TTC549 (cell line): ENCODE measurements around the gene RAB8A.
"Not testable (repeated sequence)": the region's sequence is repeated elsewhere in the genome, so short reads cannot be mapped to it uniquely, and the experiment has no call there.

Experiments
- FAIRE-seq: peaks from 2 replicates; lab custom pipeline; 2012; peaks lifted over from hg19 to GRCh38; lab: Jason Lieb, UNC

Gene RAB8A

DNA sequence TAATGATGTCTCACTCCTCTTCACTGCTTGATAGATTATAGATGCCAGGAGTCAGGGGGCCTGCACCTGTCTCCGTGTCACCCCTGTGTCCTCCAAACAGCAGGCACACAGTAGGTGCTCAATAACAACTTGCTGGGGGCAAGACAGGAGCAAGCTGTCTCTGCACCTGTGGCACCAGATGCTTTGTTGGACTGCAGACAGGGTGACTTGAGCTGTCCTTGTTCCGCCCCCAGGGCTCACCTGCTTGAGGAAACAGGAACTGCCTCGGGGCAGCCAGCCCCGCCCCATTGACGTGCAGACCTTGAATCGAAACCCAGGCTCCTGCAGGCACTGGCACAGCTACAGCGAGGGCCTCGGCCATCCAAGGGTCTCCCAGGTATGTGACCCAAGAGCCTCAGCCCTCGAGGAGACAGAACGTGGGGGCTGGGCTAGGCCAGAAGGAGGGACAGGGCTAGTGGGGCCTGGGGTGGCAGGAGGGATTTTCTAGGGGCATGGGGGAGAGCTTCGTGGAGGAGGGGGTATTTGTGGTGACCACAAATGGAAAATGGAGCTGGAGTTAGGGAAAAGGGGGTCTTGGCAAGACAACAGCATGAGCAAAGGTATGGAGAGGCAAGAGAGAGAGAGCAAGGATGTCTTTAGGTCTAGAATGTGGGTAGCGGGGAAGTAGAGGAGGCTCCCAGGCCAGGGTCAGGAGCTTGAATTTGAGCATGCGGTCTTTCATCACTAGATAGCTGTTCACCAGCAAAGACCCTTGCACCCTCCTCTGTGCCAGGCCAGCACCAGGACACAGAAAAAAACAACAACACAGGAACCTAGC, 31.9 kb downstream of the RAB8A start, which contains the start of gene HSH2D:
Gene HSH2D, plus strand, starts transcription at position 287 of the 817 bp plus-strand sequence. CDS start 5,066 bp downstream, outside the sequence.
- no peak for FAIRE-seq

DNA sequence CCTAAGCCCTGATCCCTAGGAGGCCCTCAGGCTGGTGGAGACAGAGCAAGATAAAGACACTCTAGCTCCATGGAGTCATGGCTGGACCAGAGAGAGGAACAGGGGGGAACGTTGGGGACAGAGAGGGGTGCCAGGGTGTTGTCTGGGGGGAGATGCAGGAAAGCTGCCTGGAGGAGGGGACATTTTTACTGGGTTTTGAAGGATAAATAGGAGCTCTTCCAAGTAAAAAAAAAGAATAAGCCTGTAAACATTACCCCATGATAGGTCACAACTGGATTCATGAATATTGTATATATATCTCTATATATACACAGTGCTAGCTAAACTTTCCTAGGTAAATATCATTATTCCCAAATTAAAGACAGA, 32.5 kb downstream of the RAB8A start:
- no peak for FAIRE-seq

- no peak for FAIRE-seq
These were observed 34.4 kb downstream of the RAB8A start for GRCh38 chr19:16146112-16146511.

GRCh38 chr19:16148443-16149229, 36.9 kb downstream of the RAB8A start:
- no peak for FAIRE-seq

DNA sequence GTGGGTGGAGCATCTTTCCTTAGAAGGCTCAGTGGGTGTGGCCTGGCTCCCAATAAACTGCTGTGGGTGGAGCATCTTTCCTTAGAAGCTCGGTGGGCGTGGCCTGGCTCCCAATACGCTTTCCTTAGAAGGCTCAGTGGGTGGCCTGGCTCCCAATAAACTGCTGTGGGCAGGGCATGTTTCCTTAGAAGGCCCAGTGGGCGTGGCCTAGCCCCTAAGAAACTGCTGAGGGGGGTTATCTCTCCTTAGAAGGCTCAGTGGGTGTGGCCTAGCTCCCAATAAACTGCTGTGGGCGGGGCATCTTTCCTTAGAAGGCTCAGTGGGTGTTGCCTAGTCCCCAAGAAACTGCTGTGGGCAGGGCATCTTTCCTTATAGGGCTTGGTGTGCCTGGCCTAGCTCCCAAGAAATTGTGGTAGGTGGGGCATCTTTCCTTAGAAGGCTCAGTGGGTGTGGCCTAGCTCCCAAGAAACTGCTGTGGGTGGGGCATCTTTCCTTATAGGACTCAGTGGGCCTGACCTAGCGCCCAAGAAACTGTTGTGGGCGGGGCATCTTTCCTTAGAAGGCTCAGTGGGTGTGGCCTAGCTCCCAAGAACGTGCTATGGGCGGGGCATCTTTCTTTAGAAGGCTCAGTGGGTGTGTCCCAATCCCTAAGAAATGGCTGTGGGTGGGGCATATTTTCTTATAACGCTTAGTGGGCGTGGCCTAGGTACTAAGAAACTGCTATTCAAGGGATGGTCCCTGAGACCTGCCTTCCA, 42.1 kb downstream of the RAB8A start:
- FAIRE-seq, result no peak

DNA sequence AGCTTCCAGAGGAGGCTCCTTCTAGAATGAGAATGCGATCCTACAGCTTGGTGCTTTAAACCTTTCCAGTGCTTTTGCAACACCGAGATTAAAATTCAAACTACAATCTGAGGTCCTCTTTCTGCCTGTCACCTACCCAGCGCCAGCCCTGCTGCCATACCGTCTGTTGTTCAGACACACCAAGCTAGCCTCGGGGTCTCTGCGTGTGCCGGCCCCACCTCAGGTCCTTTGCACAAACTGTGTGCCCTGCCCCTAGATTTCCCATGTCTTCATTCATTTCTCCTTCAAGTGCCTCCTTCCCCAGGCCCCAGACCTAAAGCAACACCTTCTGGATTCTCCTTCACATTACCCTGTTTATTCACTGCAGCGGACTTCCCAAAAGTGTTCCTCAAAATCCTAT, 42.9 kb downstream of the RAB8A start:
- no peak for FAIRE-seq

GRCh38 chr19:16155128-16155527, 43.4 kb downstream of the RAB8A start:
- FAIRE-seq, result no peak

- no peak for FAIRE-seq
These were observed 45.2 kb downstream of the RAB8A start for GRCh38 chr19:16156904-16157303.

DNA sequence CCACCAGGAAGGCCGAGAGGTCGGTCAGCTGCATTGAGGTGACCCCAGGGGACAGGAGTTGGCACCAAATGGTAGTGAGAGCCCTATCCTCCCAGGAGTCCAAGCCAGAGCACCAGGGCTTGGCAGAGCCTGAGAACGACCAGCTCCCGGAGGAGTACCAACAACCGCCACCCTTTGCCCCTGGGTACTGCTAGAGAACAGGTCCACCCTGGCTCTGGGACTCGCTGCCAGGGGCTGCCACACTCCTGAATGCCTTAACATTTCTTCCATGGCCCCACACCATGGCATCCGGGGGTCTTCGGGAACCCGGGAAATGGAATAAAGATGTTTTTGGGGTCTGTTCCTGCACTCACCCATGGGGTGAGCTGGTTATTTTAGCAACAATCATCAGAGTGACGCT, 45.9 kb downstream of the RAB8A start:
- no peak for FAIRE-seq

- FAIRE-seq, result no peak
These were observed 48.0 kb downstream of the RAB8A start for GRCh38 chr19:16159655-16160054.

GRCh38 chr19:16160445-16160942, 48.8 kb downstream of the RAB8A start:
- FAIRE-seq, result no peak

DNA sequence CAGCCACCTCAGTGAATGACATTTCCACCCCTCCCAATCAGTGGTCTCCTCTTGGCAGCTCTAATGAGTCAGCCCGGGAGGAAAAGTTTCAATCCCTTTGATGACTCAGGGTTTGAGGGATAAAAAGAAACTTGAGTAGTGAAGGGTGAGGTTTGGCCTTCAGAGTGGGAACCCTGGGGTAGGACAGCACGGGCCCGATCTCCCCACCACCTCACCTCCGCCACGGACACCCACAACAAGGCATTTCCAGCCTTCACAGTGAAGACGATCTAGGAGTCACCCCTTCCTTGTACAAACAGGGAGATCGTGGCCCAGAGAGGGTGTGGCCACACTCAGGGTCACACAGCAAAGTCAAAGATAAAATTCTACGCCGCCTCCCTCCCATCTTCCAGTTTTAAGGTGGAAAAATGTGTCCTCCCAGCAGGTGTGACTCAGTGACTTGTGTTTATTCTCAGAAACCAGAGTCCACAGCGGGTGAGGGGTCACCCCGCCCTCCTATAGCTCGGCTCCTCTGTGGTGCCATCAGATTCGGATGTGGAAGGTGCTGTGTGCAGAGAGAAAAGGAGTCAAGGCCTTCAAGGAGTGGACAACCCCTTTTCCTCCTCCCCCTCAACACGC, 49.4 kb downstream of the RAB8A start:
- no peak for FAIRE-seq

DNA sequence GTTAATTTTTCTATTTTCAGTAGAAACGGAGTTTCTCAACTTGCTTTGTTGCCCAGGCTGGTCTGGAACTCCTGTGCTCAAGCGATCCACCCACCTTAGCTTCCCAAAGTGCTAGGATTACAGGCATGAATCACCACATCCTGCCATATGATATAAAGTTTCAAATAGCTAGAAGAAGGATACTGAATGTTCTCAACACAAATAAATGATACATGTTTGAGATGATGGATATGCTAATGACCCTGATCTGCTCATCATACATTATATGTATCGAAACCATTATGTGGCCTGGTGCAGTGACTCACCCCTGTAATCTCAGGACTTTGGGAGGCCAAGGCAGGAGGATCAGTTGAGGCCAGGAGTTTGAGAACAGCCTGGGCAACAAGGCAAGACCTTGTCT, 50.2 kb downstream of the RAB8A start:
- no peak for FAIRE-seq

DNA sequence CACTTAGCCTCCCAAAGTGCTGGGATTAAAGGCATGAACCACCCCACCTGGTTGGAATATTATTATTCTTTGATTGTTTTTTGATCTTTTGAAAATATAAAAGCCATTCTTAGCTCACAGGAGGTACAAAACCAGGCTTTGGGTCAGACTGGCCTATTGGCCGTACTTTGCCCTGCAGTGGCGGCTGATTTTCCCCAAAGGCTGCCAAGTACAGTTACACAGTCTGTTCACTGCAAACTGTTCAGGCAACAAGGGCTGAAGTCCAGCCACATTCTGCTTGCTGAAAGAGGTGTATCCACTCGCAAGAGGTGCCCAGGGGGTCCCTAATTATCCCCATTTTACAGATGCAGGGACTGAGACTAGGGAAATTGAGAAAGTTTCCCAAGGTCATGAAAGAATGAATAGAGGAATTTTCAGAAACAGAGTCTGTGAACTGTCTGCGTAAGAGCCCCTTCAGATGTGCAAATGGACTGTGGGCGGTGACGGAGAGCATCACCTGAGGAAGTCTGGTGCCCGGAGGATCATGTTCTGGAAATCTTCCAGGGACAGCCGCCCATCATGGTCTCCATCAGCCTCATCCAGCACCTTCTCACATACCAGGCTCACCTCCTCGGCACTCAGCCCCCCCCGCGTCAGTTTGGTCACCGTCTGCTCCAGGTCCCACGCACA, 52.7 kb downstream of the RAB8A start:
- no peak for FAIRE-seq

DNA sequence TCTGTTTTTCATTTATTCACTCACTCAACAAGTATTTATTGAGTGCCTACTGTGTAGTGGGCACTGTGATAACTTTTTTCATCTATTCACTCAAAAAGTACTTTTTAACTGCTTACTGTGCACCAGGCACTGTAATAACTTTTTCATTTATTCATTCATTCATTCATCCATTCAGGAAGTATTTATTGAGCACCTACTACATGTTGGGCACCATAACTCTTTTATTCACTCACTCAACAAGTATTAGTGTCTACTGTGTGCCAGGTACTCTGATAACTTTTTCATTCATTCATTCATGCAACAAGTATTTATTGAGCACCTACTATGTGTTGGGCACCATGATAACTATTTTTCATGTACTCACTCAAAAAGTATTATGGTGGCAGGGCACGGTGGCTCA, 54.7 kb downstream of the RAB8A start:
- no peak for FAIRE-seq

- FAIRE-seq, result no peak
These were observed 55.4 kb downstream of the RAB8A start for GRCh38 chr19:16167055-16167454.

DNA sequence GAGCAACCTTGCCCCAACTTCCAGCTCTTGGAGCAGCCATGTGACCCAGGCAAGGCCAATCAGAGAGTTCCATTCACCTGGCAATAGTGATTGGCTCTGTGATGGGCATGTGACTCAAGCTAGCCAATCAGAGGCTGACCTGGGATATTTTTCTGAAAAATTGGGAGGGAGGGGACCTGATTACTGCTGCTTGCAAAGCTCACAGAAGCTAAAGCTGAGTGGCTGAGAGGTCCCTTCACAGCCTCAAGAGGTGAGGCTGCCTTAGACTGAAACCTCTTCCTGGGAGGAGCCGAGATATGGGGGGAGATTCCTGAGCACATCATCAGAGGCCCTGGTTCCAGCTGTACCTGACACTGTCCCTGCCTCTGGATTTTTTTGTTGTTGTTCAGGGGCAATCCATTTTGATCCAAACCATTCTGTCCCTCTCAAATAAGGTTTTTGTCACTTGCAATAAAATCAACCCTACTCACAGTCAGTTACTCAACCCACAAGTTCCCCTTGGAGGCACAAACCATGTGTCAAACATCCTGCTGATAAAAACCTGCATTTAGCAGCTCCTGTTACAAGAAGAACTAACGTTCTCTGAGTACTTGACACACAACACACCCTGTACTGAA, 56.9 kb downstream of the RAB8A start:
- no peak for FAIRE-seq

GRCh38 chr19:16170134-16170533, 58.4 kb downstream of the RAB8A start:
- FAIRE-seq, result no peak

DNA sequence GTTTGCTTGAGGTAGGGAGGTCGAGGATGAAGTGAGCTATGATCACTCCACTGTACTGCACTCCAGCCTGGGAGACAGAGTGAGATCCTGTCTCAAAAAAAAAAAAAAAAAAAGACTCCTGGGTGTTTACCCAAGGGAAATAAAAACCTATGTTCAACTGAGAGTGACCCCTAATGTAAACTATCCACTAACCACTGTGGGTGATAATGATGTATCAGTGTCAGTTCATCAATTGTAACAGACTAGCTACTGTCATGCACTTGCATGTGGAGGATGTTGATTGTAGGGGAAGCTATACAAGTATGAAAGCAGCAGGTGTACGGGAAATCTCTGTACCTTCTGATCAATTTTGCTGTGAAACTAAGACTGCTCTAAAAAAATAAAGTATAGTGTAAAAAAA, 64.3 kb downstream of the RAB8A start:
- FAIRE-seq, result no peak

- not testable (repeated sequence) for FAIRE-seq
These were observed 67.2 kb downstream of the RAB8A start for GRCh38 chr19:16178866-16179265.

DNA sequence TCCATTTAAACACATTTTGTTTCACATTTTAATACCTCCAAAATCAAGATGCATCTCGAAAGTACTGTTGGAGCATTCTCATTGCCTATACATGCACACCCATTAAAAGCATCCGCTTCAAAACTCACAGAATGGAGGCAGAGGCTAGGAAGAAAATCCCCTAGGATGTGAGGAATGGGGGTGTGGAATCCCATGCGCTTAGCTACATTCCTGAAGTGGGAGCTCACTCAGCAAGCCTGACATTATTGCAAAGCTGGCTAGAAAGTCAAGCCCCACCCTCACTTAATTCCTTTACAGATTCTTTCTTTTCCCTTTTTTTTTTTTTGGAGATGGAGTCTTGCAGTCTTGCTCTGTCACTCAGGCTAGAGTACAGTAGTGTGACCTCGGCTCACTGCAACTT, 68.9 kb downstream of the RAB8A start:
- no peak for FAIRE-seq
